ENCODE results near the gene FGF12.

FGF12 gene

GRCh38 chr3:192482391-192482790, 244.9 kb downstream of the FGF12 start:
- Histone ChIP-seq H3K27ac (ENCODE audit: insufficient read depth, low read depth, low read length, poor library complexity, severe bottlenecking) (no peak overlapping the region), H3K9me3 (ENCODE audit: control insufficient read depth, low read length) (no peaks in the 10 kb centered on the region), H3K36me3 (ENCODE audit: control insufficient read depth, insufficient read depth, low read length) (no peaks in the 10 kb centered on the region), H3K4me3 (ENCODE audit: insufficient read depth, low read depth, low read length) (no peak overlapping the region), H3K4me1 (ENCODE audit: control insufficient read depth, insufficient read depth, low read length) (no peaks in the 10 kb centered on the region), H3K27me3 (ENCODE audit: control insufficient read depth, insufficient read depth, low read length, poor library complexity, severe bottlenecking) (no peaks in the 10 kb centered on the region)
- 87 to 92% methylated on average over 7 of the region's 7 CpGs for WGBS, 2 experiments

GRCh38 chr3:192481638-192482037, 245.7 kb downstream of the FGF12 start:
- no peak overlapping the region for H3K4me3 ChIP-seq (ENCODE audit: insufficient read depth, low read depth, low read length)
- no peak overlapping the region for H3K27ac ChIP-seq (ENCODE audit: insufficient read depth, low read depth, low read length, poor library complexity, severe bottlenecking)
- 92 to 93% methylated on average over 5 of the region's 5 CpGs for WGBS, 2 experiments

GRCh38 chr3:192467230-192468140, 259.9 kb downstream of the FGF12 start:
- H3K4me3 ChIP-seq (ENCODE audit: insufficient read depth, low read depth, low read length) = no peak overlapping the region
- no peak overlapping the region for H3K27ac ChIP-seq (ENCODE audit: insufficient read depth, low read depth, low read length, poor library complexity, severe bottlenecking)
- no peaks in the 10 kb centered on the region for H3K4me1 ChIP-seq (ENCODE audit: control insufficient read depth, insufficient read depth, low read length)
- H3K9me3 ChIP-seq (ENCODE audit: control insufficient read depth, low read length) = no peaks in the 10 kb centered on the region
- no peaks in the 10 kb centered on the region for H3K27me3 ChIP-seq (ENCODE audit: control insufficient read depth, insufficient read depth, low read length, poor library complexity, severe bottlenecking)
- no peaks in the 10 kb centered on the region for H3K36me3 ChIP-seq (ENCODE audit: control insufficient read depth, insufficient read depth, low read length)
- WGBS, 2 experiments = 47 to 57% methylated on average over 12 to 13 of the region's 13 CpGs

More at GRCh38 chr3:192481638-192482037, 245.7 kb downstream of the FGF12 start:
- Histone ChIP-seq H3K27me3 (ENCODE audit: control insufficient read depth, insufficient read depth, low read length, poor library complexity, severe bottlenecking) (no peaks in the 10 kb centered on the region), H3K9me3 (ENCODE audit: control insufficient read depth, low read length) (no peaks in the 10 kb centered on the region), H3K4me1 (ENCODE audit: control insufficient read depth, insufficient read depth, low read length) (no peaks in the 10 kb centered on the region), H3K36me3 (ENCODE audit: control insufficient read depth, insufficient read depth, low read length) (no peaks in the 10 kb centered on the region)

- Histone ChIP-seq H3K9me3 (ENCODE audit: control insufficient read depth, low read length) (no peaks in the 10 kb centered on the region), H3K4me1 (ENCODE audit: control insufficient read depth, insufficient read depth, low read length) (peaks cover 10% of the 10 kb centered on the region), H3K36me3 (ENCODE audit: control insufficient read depth, insufficient read depth, low read length) (no peaks in the 10 kb centered on the region), H3K4me3 (ENCODE audit: insufficient read depth, low read depth, low read length) (no peak overlapping the region), H3K27ac (ENCODE audit: insufficient read depth, low read depth, low read length, poor library complexity, severe bottlenecking) (no peak overlapping the region), H3K27me3 (ENCODE audit: control insufficient read depth, insufficient read depth, low read length, poor library complexity, severe bottlenecking) (no peaks in the 10 kb centered on the region)
- WGBS, 2 experiments = 85 to 87% methylated on average over 4 of the region's 4 CpGs
Measured at GRCh38 chr3:192449036-192449435, 278.3 kb downstream of the FGF12 start.

- 80 to 83% methylated on average over 10 of the region's 10 CpGs for WGBS, 2 experiments
- Histone ChIP-seq H3K36me3 (ENCODE audit: control insufficient read depth, insufficient read depth, low read length) (no peaks in the 10 kb centered on the region), H3K4me1 (ENCODE audit: control insufficient read depth, insufficient read depth, low read length) (peaks cover 10% of the 10 kb centered on the region), H3K4me3 (ENCODE audit: insufficient read depth, low read depth, low read length) (no peak overlapping the region), H3K27ac (ENCODE audit: insufficient read depth, low read depth, low read length, poor library complexity, severe bottlenecking) (no peak overlapping the region), H3K27me3 (ENCODE audit: control insufficient read depth, insufficient read depth, low read length, poor library complexity, severe bottlenecking) (no peaks in the 10 kb centered on the region), H3K9me3 (ENCODE audit: control insufficient read depth, low read length) (no peaks in the 10 kb centered on the region)
Measured at GRCh38 chr3:192445770-192446644, 281.3 kb downstream of the FGF12 start.

- 28 to 41% methylated on average over 3 to 4 of the region's 4 CpGs for WGBS, 2 experiments
- no peak overlapping the region for H3K27ac ChIP-seq (ENCODE audit: insufficient read depth, low read depth, low read length, poor library complexity, severe bottlenecking)
Measured at GRCh38 chr3:192444791-192445106, 282.6 kb downstream of the FGF12 start.

GRCh38 chr3:192444096-192444790, 283.1 kb downstream of the FGF12 start:
- WGBS, 2 experiments = 35 to 40% methylated on average over 12 of the region's 12 CpGs
- Histone ChIP-seq H3K27ac (ENCODE audit: insufficient read depth, low read depth, low read length, poor library complexity, severe bottlenecking) (no peak overlapping the region), H3K27me3 (ENCODE audit: control insufficient read depth, insufficient read depth, low read length, poor library complexity, severe bottlenecking) (no peaks in the 10 kb centered on the region), H3K4me3 (ENCODE audit: insufficient read depth, low read depth, low read length) (no peak overlapping the region), H3K36me3 (ENCODE audit: control insufficient read depth, insufficient read depth, low read length) (no peaks in the 10 kb centered on the region), H3K9me3 (ENCODE audit: control insufficient read depth, low read length) (no peaks in the 10 kb centered on the region), H3K4me1 (ENCODE audit: control insufficient read depth, insufficient read depth, low read length) (peaks cover 10% of the 10 kb centered on the region)

More at GRCh38 chr3:192444791-192445106, 282.6 kb downstream of the FGF12 start:
- Histone ChIP-seq H3K4me1 (ENCODE audit: control insufficient read depth, insufficient read depth, low read length) (peaks cover 10% of the 10 kb centered on the region), H3K4me3 (ENCODE audit: insufficient read depth, low read depth, low read length) (no peak overlapping the region), H3K36me3 (ENCODE audit: control insufficient read depth, insufficient read depth, low read length) (no peaks in the 10 kb centered on the region), H3K9me3 (ENCODE audit: control insufficient read depth, low read length) (no peaks in the 10 kb centered on the region), H3K27me3 (ENCODE audit: control insufficient read depth, insufficient read depth, low read length, poor library complexity, severe bottlenecking) (no peaks in the 10 kb centered on the region)

GRCh38 chr3:192435241-192435640, 292.1 kb downstream of the FGF12 start:
- H3K9me3 ChIP-seq (ENCODE audit: control insufficient read depth, low read length) = no peaks in the 10 kb centered on the region
- H3K36me3 ChIP-seq (ENCODE audit: control insufficient read depth, insufficient read depth, low read length) = no peaks in the 10 kb centered on the region
- H3K4me1 ChIP-seq (ENCODE audit: control insufficient read depth, insufficient read depth, low read length) = no peaks in the 10 kb centered on the region
- H3K4me3 ChIP-seq (ENCODE audit: insufficient read depth, low read depth, low read length) = no peak overlapping the region
- H3K27me3 ChIP-seq (ENCODE audit: control insufficient read depth, insufficient read depth, low read length, poor library complexity, severe bottlenecking) = no peaks in the 10 kb centered on the region
- no peak overlapping the region for H3K27ac ChIP-seq (ENCODE audit: insufficient read depth, low read depth, low read length, poor library complexity, severe bottlenecking)
- 57 to 59% methylated on average over 3 of the region's 3 CpGs for WGBS, 2 experiments

- H3K4me1 ChIP-seq (ENCODE audit: control insufficient read depth, insufficient read depth, low read length) = no peaks in the 10 kb centered on the region
- no peaks in the 10 kb centered on the region for H3K27me3 ChIP-seq (ENCODE audit: control insufficient read depth, insufficient read depth, low read length, poor library complexity, severe bottlenecking)
- no peak overlapping the region for H3K27ac ChIP-seq (ENCODE audit: insufficient read depth, low read depth, low read length, poor library complexity, severe bottlenecking)
- H3K9me3 ChIP-seq (ENCODE audit: control insufficient read depth, low read length) = no peaks in the 10 kb centered on the region
- 86 to 89% methylated on average over 2 of the region's 2 CpGs for WGBS, 2 experiments
- H3K36me3 ChIP-seq (ENCODE audit: control insufficient read depth, insufficient read depth, low read length) = no peaks in the 10 kb centered on the region
- no peak overlapping the region for H3K4me3 ChIP-seq (ENCODE audit: insufficient read depth, low read depth, low read length)
Measured at GRCh38 chr3:192434186-192434585, 293.2 kb downstream of the FGF12 start.

- no peak overlapping the region for H3K27ac ChIP-seq (ENCODE audit: insufficient read depth, low read depth, low read length, poor library complexity, severe bottlenecking)
- no peaks in the 10 kb centered on the region for H3K27me3 ChIP-seq (ENCODE audit: control insufficient read depth, insufficient read depth, low read length, poor library complexity, severe bottlenecking)
- H3K9me3 ChIP-seq (ENCODE audit: control insufficient read depth, low read length) = no peaks in the 10 kb centered on the region
- no peaks in the 10 kb centered on the region for H3K4me1 ChIP-seq (ENCODE audit: control insufficient read depth, insufficient read depth, low read length)
- H3K4me3 ChIP-seq (ENCODE audit: insufficient read depth, low read depth, low read length) = no peak overlapping the region
- WGBS, 2 experiments = 87 to 92% methylated on average over 5 of the region's 5 CpGs
- no peaks in the 10 kb centered on the region for H3K36me3 ChIP-seq (ENCODE audit: control insufficient read depth, insufficient read depth, low read length)
Measured at GRCh38 chr3:192433704-192434103, 293.6 kb downstream of the FGF12 start.
